GM18505 (cell line): ENCODE data around the gene MBD5.

Experiments
- ATAC-seq: cut with Tn5 transposase; IDR thresholded peaks from one replicate; pipeline ENCODE4 v1.9.1; 2021; ENCODE audit not compliant: unreplicated experiment
- POLR2A ChIP-seq: IDR thresholded peaks from 4 replicates; pipeline ENCODE4 v1.6.1; 2011; ENCODE audit warnings: borderline replicate concordance; ENCODE audit not compliant: insufficient read depth, insufficient read length; ENCODE audit errors: extremely low read depth

The MBD5 gene

DNA sequence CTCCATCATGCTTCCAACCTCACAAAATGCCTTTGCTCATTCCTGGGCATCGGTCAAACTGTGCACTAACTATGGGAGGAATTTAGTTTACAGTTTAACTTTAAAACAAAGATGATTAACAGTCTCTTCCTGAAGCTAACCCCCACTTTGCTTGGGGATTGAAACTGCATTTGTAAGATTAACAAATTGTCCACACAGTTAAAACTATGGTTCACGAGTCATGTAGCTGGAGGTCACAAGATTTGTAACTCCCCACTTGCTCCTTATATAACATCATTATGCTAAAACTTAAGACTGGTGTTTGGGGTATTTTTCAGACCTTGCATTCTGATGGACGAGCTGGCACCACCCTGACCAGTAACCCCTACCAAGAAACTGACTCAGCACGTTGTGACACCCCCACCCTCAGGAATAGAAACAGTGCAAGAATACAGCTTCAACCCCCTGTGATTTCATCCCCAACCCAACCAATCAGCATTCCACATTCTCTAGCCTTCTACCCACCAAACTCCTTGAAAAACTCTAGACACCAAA is 252.3 kb downstream of the MBD5 start:
- no peak for ATAC-seq
- no peak for TF ChIP-seq POLR2A

DNA sequence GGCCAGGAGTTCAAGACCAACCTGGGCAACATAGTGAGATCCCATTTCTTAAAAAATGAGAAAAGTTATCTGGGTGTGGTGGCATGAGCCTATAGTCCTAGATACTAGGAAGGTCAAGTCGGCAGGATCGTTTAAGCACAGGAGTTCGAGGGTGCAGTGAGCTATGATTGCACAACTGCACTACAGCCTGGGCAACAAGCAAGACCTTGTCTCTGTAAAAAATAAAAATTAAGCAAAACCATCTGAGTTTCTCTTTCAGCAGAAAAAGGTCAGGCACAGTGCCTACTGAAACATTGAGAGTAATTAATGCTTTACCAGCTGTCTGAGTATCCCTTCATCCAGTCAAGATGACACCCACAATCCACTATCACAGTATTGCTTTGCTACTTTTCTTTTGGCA is 258.3 kb downstream of the MBD5 start:
- ATAC-seq: no peak
- no peak for TF ChIP-seq POLR2A

DNA sequence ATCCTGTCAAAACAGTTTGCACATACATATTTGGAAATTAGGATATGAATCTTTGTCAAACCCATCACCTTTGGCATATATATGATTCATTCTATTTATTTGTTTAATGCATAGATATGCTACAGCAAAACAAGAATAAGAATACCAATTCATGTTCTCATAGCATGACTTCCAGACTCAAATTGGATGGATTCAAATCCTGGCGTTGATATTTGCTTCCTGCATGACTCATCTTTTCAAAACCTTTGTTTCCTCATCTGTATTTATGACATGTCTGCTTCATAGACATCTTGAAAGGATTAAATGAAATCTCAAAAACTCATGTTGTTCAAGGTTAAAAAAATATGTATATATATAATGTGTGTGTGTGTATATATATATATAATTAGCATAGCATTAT is 261.3 kb downstream of the MBD5 start:
- no peak for TF ChIP-seq POLR2A
- ATAC-seq: no peak

DNA sequence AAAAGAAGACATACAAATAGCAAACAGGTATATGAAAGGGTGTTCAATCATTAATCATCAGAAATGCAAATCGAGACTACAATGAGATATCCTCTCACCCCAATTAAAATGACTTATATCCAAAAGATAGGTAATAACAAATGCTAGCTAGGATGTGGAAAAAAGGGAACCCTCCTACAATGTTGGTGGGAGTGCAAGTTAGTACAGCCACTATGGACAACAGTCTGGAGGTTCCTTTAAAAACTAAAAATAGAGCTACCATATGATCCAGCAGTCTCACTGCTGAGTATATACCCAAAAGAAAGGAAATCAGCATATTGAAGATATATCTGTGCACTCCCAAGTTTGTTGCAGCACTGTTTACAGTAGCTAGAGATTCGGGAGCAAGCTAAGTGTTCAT is 271.5 kb downstream of the MBD5 start:
- TF ChIP-seq POLR2A: no peak
- no peak for ATAC-seq

DNA sequence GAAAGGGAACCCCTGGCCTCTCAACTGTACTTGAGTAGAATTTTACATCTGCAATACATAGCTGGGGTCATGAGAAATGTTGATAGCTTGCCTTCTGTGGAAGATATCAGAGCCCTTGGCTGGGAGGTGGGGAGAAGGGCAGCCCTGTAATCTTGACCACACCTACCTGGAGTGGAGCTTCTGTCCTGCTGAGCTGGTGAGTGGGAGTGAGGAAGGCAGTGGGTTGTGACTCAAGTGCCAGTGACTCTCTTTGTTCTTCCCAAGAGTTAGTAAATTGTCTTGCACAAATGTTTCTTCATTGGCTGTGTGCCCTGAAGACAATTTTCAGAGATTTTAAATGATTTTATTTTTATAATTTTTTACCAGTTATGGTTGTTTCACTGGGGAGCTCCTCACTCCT is 277.3 kb downstream of the MBD5 start:
- TF ChIP-seq POLR2A: no peak
- no peak for ATAC-seq

DNA sequence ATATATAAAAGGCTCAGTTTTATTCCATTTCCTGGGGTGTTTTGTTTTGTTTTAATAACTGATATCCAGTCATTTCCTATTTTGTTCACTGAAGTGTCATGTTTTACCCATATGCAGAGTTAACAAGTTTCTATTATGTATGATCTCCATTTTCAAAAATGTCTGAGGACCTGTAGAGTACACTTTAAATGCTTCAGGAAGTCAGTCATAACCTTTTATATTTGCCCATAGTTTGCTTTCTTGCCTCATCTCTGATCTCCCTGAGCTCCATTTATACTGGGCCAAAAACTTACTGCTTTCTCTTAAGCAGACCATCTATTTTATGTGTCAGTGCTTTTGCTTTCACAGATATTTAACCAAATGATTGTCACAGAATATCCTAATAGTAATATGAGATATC is 278.7 kb downstream of the MBD5 start:
- no peak for ATAC-seq
- no peak for TF ChIP-seq POLR2A

DNA sequence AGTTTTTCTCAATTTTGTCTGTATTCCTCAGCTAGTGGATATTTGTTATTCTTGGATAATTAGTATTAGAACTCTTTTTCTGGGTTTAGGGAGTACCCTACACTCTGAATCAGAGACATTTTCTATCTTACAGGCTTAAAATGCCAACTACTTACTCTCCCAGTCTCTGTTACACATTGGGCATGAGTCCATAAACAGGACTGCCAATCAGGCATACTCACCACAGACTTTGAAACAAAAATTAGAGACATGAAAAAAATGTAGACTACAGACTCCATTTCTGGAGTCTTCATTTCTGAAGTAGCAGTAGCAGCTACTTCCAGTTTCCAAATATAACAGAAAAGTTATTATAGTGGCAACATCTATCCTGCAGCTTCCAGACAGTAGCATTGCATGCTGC is 279.7 kb downstream of the MBD5 start:
- ATAC-seq: no peak
- no peak for TF ChIP-seq POLR2A

DNA sequence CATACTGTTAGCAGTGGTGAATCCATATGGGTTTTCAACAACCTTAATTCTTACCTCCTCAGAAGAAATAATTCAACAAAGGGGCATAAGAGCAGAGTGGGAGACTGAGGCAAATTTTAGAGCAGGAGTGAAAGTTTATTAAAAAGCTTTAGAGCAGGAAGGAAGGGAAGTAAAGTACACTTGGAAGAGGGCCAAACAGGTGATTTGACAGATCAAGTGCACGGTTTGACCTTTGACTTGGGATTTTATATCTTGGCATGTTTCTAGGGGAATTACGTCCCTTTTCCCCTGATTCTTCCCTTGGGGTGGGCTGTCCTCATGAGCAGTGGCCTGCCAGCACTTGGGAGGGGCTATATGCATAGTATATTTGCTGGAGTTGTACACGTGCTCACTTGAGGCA is 280.5 kb downstream of the MBD5 start:
- TF ChIP-seq POLR2A: no peak
- no peak for ATAC-seq

DNA sequence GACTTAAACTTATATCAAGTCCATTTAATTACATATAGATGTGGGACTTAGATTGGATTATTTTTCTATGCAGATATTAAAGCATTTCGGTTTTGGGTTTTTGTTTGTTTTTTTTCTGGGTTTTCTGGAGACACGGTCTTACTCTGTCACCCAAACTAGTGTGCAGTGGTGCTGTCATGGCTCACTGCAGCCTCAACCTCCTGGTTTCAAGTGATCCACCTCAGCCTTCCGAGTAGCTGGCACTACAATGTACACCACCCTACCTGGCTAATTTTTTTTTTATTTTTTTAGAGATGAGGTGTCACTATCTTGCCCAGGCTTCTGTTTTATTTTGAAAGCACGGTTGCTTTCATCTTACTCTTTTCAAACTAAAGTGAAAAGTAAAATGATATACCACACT is 281.6 kb downstream of the MBD5 start:
- no peak for TF ChIP-seq POLR2A
- ATAC-seq: no peak

DNA sequence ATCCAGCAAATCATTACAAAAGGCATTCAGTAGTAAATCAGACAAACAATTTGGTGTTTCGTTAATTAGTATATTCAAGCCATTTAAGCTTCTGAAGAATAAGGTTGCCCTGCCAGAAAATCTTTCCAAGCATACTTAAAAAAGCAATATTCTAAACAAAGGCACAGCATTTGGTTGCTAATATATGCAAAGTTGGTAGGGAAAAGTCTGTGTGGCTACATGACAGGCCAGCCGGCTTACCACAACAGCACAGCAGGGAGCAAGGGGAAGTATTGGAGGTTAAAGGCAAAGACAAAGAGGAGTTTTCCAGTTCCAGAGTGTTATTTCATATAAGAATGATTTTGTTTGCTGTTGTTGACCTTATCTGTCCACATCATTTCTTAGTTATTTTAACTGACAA is 282.3 kb downstream of the MBD5 start:
- TF ChIP-seq POLR2A: no peak
- no peak for ATAC-seq

DNA sequence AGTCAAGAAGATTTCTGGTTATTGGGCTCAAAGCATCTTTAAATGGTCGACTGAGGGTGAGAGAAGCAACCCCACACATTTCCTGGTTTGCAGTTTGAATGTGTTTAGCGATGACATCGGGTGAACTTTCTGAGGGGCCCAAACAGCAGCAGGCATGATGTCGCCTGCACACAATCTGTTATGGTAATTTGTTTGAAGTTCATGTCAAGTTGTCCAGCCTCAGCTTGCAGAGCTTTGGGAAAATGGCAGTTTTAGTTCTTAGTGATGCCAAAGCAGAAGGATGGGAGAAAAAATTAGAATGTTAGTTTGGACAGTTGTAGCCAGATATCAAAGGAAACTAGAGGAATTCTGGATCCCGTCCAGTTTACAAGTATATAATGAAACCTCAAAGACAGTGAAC is 284.6 kb downstream of the MBD5 start:
- no peak for TF ChIP-seq POLR2A
- no peak for ATAC-seq

DNA sequence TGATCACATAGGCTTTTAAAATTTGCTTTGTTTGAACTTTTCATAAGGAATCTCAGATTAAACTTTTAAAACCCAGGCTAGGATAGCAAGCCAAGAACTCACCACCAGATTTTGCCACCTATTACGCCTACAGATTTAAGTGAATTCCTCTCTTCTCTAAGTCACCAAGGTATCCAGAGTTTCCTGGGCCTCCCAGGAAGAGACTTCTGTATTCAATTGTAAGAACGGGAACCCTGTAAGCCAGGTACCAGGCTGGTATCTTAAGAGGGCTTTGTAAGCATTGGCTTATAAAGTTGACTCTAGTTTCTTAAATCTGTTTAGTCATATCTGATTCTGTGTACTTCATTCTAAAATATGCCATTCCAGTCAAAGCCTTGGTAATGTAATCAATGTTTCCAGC is 285.1 kb downstream of the MBD5 start:
- TF ChIP-seq POLR2A: no peak
- ATAC-seq: no peak

DNA sequence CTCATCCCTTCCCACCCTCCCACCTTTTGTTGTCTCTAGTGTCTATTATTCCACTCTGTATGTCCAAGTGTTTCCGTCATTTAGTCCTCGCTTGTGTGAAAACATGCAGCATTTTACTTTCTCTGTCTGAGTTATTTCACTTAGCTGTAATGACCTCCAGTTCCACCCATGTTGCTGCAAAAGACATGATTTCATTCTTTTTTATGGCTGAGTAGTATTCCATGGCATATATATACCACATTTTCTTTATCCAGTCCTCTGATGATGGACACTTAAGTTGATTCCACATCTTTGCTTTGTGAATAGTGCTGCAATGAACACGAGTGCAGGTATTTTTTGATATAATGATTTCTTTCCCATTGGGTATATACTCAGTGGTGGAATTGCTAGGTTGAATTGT is 296.7 kb downstream of the MBD5 start:
- no peak for TF ChIP-seq POLR2A
- no peak for ATAC-seq

DNA sequence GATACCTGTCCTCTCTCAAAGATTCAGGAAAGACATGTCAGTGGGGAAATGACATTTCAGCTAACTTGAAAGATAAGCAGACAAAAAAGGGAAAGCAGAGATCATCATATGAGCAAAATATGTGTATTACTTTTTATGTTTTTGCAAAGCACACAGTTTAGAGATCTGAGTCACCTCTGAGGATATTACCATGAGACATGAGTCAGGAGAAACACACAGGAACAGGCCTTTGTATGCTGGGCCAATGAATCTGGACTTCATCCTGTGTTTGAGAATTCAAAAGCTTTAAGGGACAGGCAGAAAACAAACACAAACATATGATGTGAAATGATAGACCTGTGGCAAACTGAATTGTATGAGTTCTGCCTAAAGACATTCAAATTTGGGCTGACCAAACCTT is 317.6 kb downstream of the MBD5 start:
- ATAC-seq: no peak
- TF ChIP-seq POLR2A: no peak

DNA sequence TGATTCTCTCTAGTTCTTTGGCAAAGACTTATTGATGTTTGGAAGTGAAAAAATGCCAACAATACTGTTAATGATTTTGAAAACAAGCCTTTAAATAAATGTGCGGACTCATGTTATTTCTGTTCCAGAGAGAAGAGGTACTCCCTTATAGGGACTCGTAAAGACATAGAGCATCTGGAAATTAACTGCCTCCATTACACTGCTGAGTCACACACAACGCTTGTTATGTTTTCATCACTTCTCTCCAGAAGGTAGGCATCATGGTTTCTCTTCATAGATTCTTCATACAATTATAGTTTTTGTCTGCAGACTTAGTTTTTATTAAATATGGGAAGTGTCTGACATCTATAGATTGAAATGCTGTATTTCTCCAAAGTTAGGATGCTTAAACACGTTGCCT is 321.2 kb downstream of the MBD5 start:
- no peak for ATAC-seq
- TF ChIP-seq POLR2A: no peak
